ENCODE data around the gene NKAP. TPM values are rescaled to one million over a fixed set of nuclear protein-coding genes. Genes with fewer than 3 reads are reported as not detected.

The NKAP gene
- total and polyA plus RNA-seq, 2 donors (not counting 1 experiment from before 2014, with no cell fraction given): 2.3 to 17.9 TPM

DNA sequence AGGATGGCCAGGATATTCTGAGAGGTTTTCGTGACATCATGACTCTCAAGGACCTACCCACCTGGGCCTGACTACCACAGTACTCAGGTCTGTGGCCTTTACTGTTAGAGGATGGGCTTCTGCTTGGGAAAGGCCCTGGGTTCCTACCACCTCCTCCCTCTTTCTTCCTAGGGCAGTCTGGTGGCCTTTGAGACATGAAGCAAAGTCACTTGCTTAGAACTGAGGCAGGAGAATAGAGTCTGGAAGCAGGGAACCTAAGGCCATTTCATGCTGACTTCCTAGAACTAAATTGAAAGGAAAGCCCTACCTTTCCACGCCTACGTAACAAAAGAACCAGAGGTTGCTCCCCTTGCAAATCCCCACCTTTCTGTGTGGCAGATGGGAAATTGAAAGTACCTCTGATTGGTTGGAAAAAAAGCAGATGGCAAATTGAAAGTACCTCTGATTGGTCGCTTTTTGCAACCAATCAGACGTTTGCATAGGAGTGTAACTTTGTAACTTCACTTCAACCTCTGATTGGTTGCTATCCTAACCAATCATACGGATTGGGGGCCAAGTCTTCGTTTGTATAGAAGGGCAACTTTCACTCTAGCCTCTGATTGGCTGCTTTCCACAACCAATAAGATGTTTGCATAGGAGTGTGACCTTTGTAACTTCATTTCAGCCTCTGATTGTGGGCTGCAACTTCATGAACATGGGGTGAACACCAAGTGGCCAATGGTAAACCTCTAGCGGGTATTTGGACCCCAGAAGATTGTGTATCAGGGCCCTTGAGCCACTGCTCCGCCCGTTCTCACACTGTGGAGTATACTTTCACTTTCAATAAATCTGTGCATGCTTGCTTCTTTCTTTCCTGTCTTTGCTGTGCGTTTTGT lies 57.8 kb downstream of the NKAP start:
- no peaks in the 10 kb centered on the region for H3K36me3 ChIP-seq (replicated peaks in 1 of 2; ENCODE audit: control extremely low read depth in 1 of 2, control insufficient read depth in 1 of 2, extremely low read depth in 1 of 2, insufficient read depth in 2 of 2, low read length in 1 of 2)
- peak overlapping the region in 1 of 5 experiments; percentile 19 for H3K4me3 ChIP-seq (ENCODE audit: control extremely low read depth in 1 of 5, extremely low read depth in 1 of 5, insufficient read depth in 1 of 5, low read depth in 2 of 5, low read length in 4 of 5)
- no peak for DNase-seq
- no peak for TF ChIP-seq EZH2 (IDR thresholded peaks at IDR 0.05; ENCODE audit: borderline replicate concordance, insufficient read depth, low read depth, low read length, poor library complexity, severe bottlenecking)
- TF ChIP-seq, protein P1, sequence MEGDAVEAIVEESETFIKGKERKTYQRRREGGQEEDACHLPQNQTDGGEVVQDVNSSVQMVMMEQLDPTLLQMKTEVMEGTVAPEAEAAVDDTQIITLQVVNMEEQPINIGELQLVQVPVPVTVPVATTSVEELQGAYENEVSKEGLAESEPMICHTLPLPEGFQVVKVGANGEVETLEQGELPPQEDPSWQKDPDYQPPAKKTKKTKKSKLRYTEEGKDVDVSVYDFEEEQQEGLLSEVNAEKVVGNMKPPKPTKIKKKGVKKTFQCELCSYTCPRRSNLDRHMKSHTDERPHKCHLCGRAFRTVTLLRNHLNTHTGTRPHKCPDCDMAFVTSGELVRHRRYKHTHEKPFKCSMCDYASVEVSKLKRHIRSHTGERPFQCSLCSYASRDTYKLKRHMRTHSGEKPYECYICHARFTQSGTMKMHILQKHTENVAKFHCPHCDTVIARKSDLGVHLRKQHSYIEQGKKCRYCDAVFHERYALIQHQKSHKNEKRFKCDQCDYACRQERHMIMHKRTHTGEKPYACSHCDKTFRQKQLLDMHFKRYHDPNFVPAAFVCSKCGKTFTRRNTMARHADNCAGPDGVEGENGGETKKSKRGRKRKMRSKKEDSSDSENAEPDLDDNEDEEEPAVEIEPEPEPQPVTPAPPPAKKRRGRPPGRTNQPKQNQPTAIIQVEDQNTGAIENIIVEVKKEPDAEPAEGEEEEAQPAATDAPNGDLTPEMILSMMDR (IDR thresholded peaks at IDR 0.05): no peak
- H4K20me1 ChIP-seq (ENCODE audit: control insufficient read depth, insufficient read depth, low read length, poor library complexity, severe bottlenecking): no peaks in the 10 kb centered on the region
- H3K79me2 ChIP-seq (ENCODE audit: control insufficient read depth, insufficient read depth, low read length): no peaks in the 10 kb centered on the region
- 100% methylated on average over 1 of the region's 11 CpGs for WGBS (ENCODE audit: insufficient coverage)
- no peaks in the 10 kb centered on the region for H3K9me3 Mint-ChIP-seq (ENCODE audit: insufficient read depth)
- H3K9ac ChIP-seq (ENCODE audit: low read length): no peak overlapping the region
- H3K27me3 ChIP-seq (replicated peaks in 1 of 4; ENCODE audit: control extremely low read depth in 1 of 4, control insufficient read depth in 3 of 4, insufficient read depth in 4 of 4, low read length in 3 of 4): no peaks in the 10 kb centered on the region
- ChIA-PET POLR2A (no interaction called here), CTCF (no interaction called here)
- H3K4me1 ChIP-seq (ENCODE audit: control insufficient read depth in 2 of 2, insufficient read depth in 2 of 2, low read length in 2 of 2): peaks cover 5 to 9% of the 10 kb centered on the region in 2 donors
- H3K4me2 ChIP-seq (replicated peaks; ENCODE audit: low read depth, low read length, poor library complexity, severe bottlenecking): peak overlapping the region; percentile 36
- H3K27ac ChIP-seq (ENCODE audit: low read length in 2 of 2): no peak overlapping the region
- H3K4me3 Mint-ChIP-seq: no peak overlapping the region
- no peaks in the 10 kb centered on the region for H3K27me3 Mint-ChIP-seq
- no peak for ATAC-seq (ENCODE audit: low read depth)
- no peaks in the 10 kb centered on the region for H3K9me3 ChIP-seq (ENCODE audit: control extremely low read depth in 1 of 3, control insufficient read depth in 2 of 3, insufficient read depth in 1 of 3, low read length in 2 of 3)
- H2AFZ ChIP-seq (ENCODE audit: insufficient read depth, low read depth, low read length, poor library complexity, severe bottlenecking): peak overlapping the region; percentile 50
- H3K4me1 Mint-ChIP-seq: peaks cover 10% of the 10 kb centered on the region
- no peak overlapping the region for H3K27ac Mint-ChIP-seq
- intact Hi-C loops (cut with micrococcal nuclease): loop anchor here (5.0 kb wide), 1 partner anchor 33 kb away; the partner anchor contains the start of gene UPF3B

Measured in B cell (primary cell).